CD4-positive, alpha-beta T cell treated with Interleukin-12 subunit alpha and Interleukin-12 subunit beta, for 1 hour (primary cell): Measurements from ENCODE around the gene CAPN12.
"Not testable (repeated sequence)": the region's sequence is repeated elsewhere in the genome, so short reads cannot be mapped to it uniquely, and the experiment has no call there.

Source experiments
- DNase-seq: peaks from one replicate; pipeline ENCODE4 v3.0.0-alpha.2; 2020

CAPN12 gene

DNA sequence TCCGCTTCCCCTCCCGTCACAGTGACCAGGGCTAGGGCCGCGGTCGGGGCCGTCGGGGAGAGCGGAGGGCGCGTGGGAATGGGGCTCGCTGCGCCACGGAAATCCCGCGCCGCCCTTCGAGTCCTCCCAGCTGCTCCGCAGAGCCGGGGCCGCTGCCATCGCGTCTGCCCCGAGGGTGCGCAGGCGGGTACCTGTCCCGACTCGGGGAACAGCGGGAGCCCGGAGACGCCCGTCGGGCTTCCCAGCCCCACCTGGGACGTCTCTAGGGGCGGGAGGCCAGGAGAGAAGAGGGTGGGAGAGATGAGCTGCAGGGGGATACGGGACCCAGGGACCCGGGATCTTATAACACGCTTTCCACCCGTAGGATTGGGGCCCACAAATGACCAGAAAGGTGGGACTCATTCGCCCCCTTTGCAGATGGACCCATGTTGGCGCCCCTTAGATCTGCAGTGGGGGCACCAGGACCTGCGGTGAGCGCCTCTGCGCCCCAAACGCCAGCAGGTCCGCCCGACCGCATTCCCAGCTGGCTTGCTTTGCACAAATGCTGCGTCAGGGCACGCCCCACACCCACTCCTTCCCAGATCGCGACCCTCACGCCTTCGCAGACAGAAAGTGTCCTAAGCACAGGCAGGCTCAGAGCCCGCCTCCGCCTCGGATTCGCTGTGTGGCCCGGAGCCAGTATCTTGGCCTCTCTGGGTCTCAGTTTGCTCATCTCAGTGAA, 26.1 kb upstream of the CAPN12 start:
- DNase-seq: not testable (repeated sequence)

DNA sequence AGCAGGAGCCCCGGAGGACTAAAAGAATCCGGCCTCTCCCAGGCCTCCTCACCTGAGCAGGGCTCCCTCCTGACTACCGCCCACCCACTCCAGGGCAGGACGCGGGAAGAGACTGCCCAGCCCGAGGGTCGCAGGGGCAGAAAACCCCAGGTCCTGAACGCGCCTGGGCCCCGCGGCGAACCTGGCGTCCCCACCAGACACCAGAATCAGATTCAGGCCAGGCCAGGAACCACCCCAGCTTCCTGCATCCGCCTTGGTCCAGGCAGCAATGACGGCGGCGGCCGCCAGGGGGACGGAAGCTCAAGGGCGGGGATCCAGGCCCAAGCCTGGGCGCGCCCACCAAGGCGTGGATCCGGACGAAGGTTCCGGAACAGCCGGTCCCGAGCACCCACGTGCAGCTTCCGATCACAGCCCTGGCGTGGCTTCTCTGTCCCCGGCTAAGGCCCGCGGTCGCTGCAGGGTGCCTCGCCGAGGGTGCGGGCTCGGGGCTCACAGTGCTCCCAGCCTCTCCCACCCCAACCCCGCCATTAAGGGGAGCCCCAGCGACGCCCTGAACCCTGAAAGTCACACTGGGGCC, 25.4 kb upstream of the CAPN12 start:
- DNase-seq: peak; percentile 90

DNA sequence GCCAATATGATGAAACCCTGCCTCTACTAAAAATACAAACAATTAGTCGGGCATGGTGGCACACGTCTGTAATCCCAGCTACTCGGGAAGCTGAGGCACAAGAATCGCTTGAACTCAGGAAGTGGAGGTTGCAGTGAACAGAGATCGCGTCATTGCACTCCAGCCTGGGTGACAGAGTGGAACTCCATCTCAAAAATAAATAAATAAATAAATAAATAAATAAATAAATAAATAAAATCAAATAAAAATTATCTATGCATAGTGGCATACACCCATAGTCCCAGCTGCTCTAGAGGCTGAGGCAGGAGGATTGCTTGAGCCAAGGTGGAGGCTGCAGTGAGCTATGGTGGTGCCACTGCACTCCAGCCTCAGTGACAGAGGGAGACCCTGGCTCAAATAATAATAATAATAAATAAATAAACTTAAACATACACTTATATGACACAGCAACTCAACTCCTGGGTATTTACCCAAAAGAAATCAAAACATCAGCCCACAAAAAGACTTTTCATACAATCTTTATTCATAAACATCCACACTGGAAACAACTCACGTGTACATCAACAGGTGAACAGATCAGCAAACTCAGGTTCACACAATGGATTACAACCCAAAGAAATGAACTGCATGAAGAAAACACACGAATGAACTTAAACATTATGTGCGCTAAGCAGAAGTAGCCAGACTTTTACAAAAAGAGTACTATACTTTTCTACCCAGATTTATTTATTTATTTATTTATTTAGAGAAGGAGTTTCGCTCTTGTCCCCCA, 22.2 kb upstream of the CAPN12 start:
- no peak for DNase-seq

DNA sequence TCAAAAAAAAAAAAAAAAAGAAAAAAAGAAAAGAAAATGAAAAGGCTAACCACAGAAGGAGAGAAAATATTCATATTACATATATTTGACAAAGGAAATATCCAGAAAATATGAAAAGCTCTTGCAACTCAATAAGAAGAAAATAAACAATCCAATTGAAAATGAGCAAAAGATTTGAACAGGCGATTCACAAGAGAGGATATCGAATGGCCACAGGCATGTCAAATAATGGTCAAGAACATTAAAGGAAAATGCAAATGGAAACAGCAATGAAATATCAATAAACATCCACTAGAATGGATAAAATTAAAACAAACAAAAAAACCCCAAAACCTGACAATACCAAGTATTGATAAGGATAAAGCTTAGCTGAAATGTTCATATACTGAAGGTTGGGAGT, 20.9 kb upstream of the CAPN12 start:
- no peak for DNase-seq

DNA sequence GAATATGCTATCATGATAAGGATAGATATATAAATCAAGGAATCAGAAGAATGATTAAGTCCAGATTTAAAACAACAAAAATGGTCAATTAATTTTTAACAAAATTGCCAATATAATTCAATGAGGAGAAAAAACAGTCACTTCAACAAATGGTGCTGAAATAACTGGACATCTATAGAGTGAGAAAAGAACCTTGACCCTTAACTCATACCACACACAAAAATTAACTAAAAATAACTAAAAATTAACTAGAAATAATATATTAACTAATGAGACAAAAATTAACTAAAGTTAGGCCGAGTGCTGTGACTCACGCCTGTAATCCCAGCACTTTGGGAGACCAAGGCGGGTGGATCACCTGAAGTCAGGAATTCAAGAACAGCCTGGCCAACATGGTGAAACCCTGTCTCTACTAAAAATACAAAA, 19.5 kb upstream of the CAPN12 start:
- no peak for DNase-seq

DNA sequence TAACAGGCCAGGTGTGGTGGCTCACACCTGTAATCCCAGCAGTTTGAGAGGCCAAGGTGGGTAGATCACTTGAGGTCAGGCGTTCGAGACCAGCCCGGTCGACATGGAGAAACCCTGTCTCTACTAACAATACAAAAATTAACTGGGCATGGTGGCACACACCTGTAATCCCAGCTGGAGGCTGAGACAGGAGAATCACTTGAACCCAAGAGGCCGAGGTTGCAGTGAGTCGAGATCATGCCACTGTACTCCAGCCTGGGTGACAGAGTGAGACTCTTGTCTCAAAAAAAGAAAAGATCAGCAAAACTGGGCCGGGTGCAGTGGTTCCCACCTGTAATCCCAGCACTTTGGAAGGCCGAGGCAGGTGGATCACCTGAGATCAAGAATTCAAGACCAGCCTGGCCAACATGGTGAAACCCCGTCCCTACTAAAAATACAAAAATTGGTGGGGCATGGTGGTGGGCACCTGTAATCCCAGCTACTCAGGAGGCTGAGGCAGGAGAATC, 17.7 kb upstream of the CAPN12 start:
- DNase-seq: not testable (repeated sequence)

DNA sequence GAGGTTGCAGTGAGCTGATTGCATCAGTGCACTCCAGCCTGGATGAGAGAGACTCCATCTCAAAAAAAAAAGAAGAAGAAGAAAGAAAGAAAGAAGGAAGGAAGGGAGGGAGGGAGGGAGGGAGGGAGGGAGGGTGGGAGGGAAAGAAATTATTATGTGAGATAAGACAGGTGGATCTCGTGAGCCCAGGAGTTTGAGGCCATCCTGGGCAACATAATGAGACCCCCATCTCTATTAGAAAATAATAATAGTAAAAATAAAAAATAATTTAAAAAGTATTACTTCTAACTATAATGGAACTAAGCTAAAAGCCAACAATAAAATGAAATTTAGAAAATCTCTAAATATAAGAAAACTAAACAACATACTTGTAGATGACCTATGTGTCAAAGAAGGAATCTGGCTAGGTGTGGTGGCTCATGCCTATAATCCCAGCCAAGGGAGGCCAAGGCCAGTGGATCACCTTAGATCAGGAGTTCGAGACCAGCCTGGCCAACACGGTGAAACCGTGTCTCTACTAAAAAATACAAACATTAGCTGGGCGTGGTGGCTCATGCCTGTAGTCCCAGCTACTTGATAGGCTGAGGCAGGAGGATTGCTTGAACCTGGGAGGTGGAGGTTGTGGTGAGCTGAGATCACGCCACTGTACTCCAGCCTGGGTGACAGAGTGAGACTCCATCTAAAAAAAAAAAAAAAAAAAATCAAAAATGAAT, 16.7 kb upstream of the CAPN12 start:
- DNase-seq: peak; percentile 8

DNA sequence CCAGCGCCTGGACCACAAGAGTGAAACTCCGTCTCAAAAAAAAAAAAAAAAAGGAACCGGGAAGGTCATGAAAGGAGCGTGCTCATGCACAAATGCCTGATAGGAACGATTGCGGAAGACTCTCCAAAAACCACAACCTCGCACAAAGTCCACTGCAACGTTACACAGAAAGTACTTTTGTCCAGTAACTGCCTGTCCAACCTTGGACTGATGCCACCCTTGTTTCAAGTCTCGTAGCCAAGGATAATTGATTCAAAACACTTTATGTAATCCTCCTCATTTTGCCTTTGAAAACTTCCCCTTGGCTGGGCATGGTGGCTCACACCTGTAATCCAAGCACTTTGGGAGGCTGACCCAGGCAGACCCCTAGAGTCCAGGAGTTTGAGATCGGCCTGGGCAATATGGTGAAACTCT, 15.3 kb upstream of the CAPN12 start:
- no peak for DNase-seq

DNA sequence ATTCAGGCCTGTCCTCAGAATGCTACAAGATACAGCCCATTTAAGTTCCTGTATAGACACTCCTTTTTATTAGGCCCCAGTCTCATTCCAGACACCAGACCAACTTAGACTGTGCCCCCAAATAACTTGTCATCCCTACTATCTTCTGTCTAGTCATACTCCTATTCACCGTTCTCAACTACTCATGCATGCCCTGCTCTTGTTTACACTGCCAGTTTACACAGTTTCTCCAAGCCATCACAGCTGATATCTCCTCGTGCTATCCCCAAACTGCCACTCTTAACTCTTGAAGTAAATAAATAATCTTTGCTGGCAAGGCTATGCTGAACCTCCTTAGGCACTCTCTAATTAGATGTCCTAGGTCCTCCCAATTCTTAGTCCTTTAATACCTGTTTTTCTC, 9.9 kb upstream of the CAPN12 start:
- not testable (repeated sequence) for DNase-seq

DNA sequence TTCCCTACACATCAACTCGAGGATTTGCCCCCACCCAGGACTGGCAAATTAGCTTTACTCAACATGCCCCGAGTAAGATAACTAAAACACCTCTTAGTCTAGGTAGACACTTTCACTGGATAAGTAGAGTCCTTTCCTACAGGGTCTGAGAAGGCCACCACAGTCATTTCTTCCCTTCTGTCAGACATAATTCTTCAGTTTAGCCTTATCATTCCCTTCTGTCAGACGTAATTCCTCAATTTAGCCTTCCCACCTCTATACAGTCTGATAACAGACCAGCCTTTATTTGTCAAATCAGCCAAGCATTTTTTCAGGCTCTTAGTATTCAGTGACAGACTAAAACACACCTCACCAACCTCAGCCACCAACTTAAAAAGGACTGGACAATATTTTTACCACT, 9.5 kb upstream of the CAPN12 start:
- DNase-seq: not testable (repeated sequence)

DNA sequence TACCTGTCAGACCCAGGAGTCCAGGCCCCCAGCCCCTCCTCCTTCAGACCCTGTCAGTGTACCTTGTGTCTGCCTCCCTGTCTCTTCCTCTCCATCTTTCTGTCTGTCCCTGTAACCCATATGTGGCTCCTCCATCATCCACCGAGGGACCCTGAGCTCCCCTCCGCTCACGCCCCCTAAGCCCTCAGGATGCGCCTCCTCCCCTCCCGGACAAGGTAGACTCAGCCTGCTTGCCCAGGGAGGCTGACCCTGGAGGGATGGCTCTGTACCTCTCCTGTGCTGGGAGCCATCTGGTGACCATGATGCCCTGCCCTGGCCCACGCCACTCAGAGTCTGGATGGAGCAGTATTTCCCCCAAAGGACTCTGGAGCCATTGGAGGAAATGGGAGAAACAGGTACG, 1.0 kb upstream of the CAPN12 start:
- no peak for DNase-seq

DNA sequence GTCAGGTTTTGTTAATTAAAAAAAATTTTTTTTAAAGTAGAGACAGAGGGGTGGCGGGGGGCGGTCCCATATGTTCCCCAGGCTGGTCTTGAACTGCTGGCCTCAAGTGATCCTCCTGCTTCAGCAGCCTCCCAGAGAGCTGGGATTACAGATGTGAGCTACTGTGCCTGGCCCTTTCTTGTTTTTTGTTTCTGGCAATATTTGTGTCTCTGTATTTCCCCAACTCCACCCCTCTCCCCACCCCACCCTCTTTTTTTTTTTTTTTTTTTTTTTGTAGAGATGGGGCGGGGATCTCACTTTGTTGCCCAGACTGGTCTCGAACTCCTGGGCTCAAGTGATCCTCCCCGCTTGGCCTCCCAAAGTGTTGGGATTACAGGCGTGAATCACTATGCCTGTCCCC, 600 bp upstream of the CAPN12 start:
- DNase-seq: no peak

DNA sequence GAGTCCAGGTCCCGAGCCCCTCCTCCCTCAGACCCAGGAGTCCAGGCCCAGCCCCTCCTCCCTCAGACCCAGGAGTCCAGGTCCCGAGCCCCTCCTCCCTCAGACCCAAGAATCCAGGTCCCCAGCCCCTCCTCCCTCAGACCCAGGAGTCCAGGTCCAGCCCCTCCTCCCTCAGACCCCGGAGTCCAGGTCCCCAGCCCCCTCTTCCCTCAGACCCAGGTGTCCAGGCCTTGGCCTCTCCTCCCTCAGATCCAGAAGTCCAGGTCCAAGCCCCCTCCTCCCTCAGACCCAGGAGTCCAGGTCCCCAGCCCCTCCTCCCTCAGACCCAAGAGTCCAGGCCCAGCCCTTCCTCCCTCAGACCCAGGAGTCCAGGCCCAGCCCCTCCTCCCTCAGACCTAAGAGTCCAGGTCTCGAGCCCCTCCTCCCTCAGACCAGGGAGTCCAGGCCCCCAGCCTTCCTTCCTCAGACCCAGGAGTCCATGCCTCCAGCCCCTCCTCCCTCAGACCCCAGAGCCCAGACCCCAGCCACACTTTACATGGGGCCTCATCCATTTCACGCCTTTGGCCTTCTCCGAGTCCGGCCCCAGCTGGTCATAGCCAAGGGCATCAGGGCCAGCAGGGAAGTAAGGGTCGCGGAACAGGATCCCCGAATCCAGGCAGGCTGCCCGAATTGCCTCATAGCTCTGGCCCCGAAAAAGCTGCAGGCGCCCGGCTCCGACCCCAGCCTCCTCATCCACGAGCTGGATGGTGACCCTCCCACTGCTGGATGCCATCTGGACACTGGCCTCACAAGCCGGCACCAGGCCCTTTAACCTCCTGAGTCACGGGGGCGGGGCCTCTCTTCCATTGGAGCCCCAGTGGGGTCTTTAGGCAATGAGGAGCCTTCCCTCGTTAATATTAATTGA, 628 bp downstream of the CAPN12 start:
- no peak for DNase-seq

DNA sequence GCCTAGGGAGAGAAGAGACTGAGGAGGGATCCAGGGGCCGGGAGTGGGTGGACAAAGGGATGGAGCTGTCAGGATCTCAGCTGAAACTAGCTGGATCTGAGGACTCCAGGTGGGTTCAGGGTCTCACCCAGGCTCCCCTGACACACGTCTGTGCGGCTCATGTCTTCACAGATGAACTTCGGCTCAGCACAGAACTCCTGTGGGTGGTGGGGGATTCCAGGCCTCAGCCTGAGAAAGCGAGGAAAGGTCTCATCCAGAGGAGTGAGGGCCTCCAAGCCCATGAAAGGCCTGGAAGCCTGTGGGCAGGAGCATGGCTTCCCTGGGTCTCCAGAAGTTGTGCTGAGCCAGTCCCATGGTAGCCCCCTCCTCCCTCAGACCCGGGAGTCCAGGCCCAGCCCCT, 1.4 kb downstream of the CAPN12 start:
- no peak for DNase-seq

DNA sequence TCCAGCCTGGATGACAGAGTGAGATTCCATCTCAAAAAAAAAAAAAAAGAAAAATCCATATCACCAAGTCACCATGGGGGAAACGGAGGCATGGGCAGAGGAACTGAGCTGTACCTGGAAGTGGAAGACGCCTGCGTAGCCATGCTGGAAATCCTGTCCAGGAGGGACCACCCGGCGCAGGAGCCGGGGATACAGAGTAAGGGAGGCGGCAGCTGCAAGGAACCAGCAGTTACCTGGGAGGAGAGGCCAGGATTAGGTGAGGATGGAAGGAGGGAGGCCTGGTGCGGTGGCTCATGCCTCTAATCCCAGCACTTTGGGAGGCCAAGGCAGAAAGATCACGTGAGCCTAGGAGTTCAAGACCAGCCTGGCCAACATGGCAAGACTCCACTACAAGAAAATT, 2.0 kb downstream of the CAPN12 start:
- no peak for DNase-seq

DNA sequence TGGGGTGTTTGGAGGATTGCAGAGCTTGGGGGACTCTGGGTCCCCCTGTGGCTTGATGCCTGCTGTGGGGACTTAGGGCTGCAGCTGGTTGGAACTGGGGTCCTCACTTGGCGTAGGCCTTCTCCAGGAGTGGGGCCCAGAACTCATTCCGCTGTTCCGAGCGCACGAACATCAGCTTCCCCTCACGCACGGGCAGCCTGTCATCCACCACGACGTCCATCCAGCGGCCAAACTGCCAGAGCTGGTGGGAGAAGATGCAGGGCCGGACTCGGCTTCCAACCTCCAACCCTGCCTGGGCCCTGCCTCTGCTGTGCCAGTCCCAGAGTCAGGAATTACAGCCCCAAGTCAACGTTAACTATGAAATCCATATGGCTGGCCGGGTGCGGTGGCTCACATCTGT, 2.6 kb downstream of the CAPN12 start:
- no peak for DNase-seq

DNA sequence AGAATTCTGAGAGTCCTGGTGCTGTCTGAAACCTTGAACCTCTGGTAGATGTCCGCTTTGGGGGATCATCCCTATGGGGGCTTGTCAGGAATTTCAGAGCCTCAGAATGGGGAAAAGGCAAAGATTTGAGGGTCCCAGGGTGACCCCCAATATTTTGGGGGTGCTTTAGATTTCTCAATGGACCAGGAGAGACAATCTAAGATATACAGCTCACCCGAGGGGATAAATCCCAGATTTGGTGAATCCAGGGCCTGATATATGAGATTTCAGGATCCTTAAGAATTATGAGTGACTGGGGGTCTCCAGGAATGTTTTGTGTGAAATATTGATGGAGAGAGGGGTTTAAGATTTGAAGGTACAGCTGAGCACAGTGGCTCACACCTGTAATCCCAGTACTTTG, 3.3 kb downstream of the CAPN12 start:
- no peak for DNase-seq

DNA sequence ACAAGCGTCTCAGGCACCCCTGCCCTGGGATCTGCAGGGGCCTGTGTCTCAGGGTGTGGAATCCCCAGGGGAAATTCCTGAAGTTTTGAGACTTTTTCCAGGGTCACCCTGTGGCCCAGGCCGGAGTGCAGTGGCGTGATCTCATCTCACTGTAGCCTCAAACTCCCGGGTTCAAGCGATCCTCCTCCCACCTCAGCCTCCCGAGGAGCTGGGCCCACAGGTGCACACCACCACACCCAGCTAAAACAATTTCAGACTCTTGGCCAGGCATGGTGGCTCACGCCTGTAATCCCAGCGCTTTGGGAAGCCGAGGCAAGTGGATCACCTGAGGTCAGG, 4.0 kb downstream of the CAPN12 start:
- no peak for DNase-seq

DNA sequence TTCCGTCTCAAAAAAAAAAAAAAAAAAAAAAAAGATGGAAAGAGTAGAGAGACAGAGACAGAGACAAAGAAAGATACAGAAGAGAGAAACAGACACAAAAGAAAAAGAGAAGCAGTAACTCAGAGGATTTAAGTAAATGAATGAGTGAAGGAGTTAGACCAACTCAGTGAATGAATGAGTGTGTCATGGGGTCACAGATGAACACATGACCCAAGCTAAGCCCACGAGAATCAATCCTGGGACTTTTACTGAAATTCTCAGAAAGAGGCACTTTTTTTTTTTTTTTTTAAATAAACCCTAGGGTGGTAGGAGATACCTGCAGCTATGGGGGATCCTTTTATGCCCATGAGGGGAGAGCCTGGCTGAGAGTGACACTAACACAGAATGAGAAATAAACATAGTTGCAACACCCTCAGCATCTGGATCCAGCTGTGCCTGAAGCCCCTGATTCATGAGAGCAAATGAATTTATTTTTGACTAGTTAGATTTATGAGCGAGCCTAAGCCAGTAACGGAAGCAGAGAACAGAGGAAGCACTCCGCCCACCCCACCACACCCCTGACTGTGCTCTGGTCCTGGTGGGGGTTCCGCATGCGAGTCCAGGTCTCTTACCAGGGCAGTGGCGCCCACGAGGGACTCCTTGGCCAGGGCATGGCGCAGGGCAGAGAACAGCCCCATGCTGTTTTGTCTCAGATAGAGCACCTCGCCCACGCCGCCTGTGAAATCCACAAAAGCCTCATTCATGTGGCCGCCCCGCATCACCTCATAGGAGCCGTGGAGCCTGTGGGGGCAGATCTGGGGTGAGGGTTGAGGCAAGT, 4.6 kb downstream of the CAPN12 start:
- no peak for DNase-seq

DNA sequence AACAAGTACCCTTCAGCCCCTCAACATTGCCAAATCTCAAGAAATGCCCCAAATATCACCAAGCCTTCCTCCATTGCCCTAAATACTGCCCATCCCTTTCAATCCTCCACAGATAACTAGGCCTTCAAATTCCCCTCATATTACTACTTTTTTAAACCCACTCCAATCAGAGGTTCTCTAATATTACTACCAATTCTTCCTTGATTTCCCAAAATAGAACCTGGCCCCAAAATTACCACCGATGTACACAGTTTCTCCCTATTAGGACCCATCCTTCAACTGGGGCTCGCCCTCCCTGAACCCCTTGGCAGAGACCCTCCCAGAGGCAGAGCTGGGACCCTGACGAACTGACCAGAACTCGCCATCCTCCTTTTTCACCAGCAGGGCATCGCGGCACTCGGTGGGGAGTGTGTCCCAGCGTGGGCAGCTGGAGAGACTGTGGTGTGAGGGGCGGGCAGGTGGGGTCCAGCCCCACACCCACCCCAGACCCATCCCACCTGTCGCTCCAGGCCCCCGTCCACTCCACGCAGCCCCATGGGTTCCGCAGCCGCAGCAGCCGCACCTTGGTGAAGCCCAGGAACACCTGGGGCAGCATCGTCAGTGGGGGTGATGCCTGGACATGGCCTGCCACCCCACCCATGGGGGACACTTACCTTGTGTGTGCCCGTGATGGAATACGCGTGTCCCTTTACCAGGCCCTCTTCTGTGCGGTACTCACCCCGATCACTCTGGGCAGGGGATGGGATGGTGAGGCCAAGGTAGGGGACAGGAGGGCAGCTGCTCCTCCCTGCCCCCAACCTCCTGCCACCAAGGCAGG, 6.1 kb downstream of the CAPN12 start:
- DNase-seq: no peak
